ENCODE results near the gene HIF1AN.

GRCh38 chr10:100567249-100567648 lies 31.5 kb downstream of the HIF1AN start:
- TF ChIP-seq POLR2A (IDR thresholded peaks at IDR 0.05), result no peak
- no peak for TF ChIP-seq CTCF (IDR thresholded peaks at IDR 0.05)
